GM12892 (cell line): ENCODE results near the gene ZNF792.

Source experiments
- POLR2A ChIP-seq: IDR thresholded peaks from 2 replicates; pipeline ENCODE4 v1.6.1; 2011; ENCODE audit warnings: low read depth, low read length, control low read depth
- POLR2AphosphoS5 ChIP-seq: IDR thresholded peaks from 2 replicates; pipeline ENCODE4 v1.6.1; 2011; ENCODE audit warnings: low read depth, low read length, control low read depth
- TAF1 ChIP-seq: IDR thresholded peaks from 2 replicates; pipeline ENCODE4 v1.6.1; 2011; ENCODE audit warnings: low read depth, mild to moderate bottlenecking, control low read depth, low read length, borderline replicate concordance

DNA sequence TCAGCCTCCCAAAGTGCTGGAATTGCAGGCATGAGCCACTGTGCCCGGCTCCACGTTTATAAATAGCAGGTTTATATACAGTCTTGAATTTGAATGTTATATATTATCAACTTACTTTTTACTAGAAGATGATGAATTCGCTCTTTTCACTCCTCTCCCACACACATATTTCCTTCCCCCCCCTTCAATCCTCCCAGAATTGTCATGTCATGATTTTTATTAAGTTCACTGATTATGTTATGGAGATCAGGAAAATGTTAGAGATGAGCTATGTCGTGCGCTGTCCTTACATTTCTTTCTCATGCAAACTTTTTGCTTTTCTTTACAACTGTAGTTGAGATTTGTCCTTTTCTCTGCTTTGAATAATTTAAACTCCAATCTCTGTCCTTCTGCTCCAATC is 18.2 kb upstream of the ZNF792 start:
- TF ChIP-seq POLR2A: no peak
- TF ChIP-seq POLR2AphosphoS5: no peak
- no peak for TF ChIP-seq TAF1
